HG03159 (cell line): ENCODE measurements around the gene FZR1.

Source experiments
- ATAC-seq: cut with Tn5 transposase; IDR thresholded peaks from one replicate; pipeline ENCODE4 v1.9.1; 2021; ENCODE audit warnings: mild to moderate bottlenecking, moderate library complexity; ENCODE audit not compliant: unreplicated experiment

The FZR1 gene

GRCh38 chr19:3512562-3513228 is 6.6 kb downstream of the FZR1 start:
- no peak for ATAC-seq

GRCh38 chr19:3513229-3514140 is 7.4 kb downstream of the FZR1 start:
- ATAC-seq: no peak

DNA sequence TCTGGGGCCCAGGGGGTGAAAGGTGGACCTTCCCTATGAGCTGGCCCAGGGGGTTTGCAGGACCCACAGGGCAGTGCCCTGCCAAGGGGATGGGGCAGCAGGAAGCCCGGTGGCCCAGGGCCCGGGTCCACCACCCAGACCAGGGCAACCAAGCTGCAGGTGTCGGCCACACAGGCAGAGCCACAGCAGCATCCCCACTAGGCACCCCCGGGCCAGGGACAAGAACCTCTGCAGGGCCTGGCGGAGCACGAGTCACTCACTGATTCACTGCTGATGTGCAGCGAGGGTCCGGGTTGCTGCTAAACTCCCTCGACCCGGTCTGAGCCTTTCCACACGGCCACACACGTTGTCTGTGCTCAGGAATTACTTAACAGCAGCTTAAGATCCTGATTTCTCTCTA is 8.8 kb downstream of the FZR1 start:
- no peak for ATAC-seq

DNA sequence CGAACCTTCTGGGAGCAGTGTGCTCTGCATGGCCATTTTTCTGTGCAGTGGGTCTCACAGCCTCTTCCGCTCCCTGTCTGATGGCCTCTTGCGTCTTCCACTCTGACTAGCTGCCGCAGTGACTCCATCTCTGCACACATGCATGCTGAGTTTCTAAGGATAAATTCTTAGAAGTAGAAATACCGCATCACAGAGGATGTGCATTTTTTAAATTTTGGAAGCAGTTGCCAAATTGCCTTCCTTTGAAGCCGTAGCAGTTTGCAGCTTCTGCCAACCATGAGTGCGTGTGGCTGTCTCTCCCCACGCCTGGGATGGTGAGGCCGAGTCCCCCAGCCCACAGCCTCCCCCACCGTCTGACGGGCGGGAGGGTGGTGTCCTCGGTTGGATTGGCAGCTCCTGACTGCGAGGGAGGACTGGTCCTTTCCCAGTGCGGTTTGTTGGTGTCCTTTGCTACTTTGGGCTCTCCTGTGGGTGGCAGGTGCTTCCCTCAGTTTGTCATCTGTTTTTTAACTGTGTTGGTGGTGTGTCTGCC is 9.8 kb downstream of the FZR1 start:
- no peak for ATAC-seq

GRCh38 chr19:3516675-3517207 is 10.6 kb downstream of the FZR1 start:
- no peak for ATAC-seq

GRCh38 chr19:3517638-3518037 is 11.5 kb downstream of the FZR1 start:
- no peak for ATAC-seq

- no peak for ATAC-seq
These were observed 12.1 kb downstream of the FZR1 start for GRCh38 chr19:3518255-3518654.

GRCh38 chr19:3518659-3519058 is 12.5 kb downstream of the FZR1 start:
- ATAC-seq: no peak

DNA sequence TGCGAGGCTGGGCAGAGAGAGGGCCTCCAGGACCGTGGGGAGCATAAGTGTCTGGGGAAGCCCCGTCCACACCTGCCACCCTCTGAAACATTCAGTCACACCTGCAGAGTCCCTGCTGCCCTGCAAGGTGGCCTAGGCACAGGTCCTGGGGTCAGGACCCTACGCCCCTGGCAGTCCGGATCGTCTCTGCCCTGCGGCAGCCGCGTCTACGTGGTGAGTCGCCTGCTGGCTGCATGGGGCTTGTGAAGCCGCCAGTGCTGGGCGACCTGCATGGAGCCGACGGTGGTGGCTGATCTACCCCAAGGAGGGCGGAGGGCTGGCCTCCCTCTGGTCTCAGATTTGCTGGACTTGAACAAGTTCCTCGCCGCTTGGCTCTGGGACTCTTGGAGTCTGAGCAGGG is 13.0 kb downstream of the FZR1 start:
- no peak for ATAC-seq

DNA sequence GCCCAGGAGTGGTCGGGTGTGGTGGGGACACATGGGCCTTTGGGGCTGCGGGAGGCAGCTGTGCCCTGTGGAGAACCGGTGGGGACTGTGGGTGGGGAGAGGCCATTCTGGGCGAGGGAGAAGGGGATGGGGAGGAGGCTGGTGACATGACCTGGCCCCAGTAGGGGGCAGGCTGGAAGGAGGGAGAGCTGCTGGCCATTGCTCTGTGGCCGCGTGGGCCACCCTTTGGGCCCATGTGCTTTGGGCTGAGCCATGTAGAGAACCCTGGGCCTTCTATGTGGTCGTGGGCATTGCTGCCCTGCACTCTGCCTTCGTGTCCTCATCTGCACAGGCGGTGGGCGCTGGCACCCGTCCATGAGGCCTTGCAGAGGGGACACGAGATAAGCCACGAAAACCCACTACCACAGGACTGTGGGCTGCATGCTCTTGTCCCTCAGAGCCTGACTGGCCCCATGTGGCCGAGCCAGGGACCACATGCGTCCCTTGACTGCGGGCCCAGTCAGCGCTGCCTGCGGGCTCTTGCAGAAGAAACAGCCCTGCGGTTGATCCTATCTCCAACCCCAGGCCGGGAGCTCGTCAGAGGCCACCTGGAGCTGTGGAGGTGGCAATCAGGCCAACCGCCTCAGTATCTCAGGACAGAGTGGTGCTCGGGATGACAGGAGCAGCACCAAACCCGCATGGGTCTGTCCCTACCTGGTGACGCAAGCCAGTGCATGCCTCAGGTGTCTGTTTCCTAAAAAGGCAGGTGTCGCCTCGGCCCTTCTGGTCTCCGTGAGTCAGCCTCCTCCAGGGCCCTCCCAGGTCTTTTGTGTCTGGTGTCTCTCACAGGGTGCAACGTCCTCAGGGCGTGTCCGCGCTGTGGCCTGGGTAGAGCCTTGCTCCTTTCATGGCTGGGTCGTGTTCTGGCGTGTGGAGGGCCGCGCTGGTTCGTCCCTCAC is 14.3 kb downstream of the FZR1 start:
- ATAC-seq: no peak

DNA sequence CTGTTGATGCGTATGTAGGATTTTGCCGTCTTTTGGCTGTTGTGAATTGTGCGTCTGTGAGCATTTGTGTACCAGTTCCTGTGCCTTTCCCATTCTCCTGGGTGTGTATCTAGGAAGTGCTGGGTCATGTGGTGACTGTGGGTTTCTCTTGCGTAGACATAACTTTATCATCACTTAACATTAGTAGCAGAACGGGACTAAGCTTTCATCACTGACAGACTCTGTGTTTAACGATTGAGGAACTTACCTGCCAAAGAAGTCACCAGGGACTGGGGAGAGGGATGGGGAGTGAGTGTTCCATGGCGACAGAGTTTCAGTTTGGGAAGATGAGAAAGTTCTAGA is 15.0 kb downstream of the FZR1 start:
- no peak for ATAC-seq

DNA sequence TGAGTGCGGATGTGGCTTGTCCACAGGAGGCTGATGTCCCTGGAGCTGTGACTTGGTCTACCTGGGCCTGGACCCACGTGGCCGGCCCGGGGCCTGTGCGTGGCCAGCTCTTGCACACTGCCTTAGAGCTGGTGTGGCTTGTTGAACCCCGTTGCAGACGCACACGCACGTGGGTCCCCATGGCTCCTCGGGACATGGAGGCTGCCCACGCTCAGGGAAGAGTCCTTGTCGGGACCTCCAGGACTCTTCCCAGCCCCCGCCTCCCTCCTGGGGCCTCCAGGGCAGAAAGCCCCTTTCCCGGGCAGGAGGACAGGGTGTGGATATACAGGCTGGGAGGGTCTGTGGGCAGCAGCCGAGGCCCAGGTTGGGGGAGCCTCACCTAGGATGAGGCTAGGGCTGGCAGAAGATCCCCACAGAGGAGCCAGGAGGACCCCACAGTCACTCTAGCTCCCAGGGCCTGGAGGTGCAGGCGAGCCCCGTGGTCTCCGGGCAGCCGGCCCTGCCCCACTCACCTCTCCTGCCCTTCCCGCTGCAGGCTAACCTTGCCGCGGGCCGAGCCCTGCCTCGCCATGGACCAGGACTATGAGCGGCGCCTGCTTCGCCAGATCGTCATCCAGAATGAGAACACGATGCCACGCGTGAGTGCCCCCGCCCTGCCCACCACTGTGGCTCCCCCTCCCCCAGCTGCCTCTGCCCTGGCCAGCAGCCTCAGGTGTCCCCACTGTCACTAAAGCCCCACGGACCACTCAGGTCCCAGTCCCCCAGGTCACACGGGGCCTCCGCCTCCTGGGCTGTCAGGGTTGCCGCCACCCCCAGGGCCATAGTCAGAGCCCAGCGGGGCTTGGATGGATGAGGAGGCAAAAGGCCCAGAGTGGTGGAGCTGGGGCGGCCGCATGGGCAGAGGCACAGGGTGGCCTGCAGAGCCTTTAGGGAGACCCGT is 16.6 kb downstream of the FZR1 start:
- ATAC-seq: no peak

- no peak for ATAC-seq
These were observed 17.4 kb downstream of the FZR1 start for GRCh38 chr19:3523361-3524077.

GRCh38 chr19:3524078-3524842 is 18.1 kb downstream of the FZR1 start:
- ATAC-seq: no peak

DNA sequence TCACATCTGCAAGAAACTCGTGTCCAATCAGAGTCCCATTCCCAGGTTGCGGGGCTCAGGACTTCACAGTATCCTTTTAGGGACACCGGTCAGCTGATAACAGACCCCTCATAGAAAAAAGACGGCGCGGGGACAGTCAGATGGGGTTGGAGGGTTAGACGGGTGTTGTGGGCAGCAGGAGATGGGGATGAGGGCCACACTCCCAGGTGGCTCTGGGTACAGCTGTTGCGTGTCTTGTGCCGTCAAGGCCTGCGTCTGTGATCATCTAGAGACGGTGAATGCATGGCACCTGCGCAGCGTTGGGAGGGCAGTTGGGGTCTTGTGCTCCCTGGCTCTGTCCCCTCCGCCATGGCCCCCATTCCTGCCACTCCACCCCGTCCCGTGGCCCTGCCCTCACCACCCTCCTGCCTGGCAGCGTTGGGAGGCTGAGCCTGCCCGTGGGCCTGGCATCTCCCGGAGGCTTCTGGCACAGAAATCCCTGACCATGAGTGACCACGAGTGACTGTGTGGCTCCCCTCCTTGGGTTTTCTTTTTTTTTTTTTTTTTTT is 18.9 kb downstream of the FZR1 start:
- no peak for ATAC-seq

DNA sequence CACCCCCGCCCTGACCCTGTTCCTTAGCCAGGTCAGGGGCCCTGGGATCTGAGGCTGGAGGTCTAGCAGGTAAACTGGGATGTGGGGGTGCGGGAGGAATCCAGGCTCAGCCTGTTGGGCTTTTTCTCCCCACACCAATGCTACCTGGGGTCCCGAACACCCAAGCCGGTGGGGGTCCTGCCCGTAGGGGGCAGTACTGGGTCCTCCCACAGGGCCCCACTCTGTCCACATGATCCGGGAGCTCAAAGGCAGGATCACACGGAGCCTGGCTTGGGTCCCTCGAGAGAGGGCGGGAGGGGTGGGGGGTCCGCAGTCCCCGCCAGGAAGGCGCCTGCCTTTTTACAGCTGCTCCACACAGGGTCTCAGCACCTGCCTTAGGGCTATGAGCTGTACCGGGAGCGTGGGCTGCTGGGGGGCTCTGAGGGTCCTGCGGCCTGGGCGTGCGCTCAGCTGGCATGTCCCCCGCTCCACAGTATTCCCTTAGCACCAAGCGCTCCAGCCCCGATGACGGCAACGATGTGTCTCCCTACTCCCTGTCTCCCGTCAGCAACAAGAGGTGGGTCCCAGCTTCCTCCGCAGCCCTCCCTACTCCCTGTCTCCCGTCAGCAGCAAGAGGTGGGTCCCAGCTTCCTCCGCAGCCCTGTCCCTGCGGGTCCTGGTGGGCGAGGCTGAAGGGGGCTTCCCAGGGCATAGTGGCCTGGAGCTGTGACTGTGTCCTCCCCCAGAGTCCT is 20.6 kb downstream of the FZR1 start:
- ATAC-seq: no peak

DNA sequence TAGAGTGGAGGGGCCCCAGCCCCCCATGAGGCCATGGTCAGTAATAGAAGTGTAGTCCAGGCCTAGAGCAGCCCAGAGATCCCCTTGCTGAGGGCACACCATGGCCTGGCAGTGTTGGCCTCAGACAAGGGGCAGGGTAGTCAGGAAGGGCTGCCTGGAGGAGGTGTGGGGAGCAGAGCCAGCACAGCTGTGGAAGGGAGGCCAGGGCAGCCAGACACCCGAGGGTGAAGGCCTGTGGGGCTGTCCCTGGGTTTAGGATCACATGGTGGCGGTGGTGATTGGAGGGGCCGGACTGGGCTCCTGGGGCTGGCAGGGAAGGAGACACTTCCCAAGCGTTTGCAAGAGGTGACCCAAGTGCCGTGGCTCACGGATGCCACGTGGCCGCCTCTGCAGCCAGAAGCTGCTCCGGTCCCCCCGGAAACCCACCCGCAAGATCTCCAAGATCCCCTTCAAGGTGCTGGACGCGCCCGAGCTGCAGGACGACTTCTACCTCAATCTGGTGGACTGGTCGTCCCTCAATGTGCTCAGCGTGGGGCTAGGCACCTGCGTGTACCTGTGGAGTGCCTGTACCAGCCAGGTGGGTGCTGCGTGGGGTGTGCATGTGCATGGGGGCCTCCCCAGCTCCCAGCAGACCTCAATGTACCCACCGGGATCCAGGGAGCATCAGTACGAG is 21.3 kb downstream of the FZR1 start:
- ATAC-seq: no peak
